ENCODE measurements around the gene SERPINH1.
"Not testable (repeated sequence)": the region's sequence is repeated elsewhere in the genome, so short reads cannot be mapped to it uniquely, and the experiment has no call there.

The SERPINH1 gene

DNA sequence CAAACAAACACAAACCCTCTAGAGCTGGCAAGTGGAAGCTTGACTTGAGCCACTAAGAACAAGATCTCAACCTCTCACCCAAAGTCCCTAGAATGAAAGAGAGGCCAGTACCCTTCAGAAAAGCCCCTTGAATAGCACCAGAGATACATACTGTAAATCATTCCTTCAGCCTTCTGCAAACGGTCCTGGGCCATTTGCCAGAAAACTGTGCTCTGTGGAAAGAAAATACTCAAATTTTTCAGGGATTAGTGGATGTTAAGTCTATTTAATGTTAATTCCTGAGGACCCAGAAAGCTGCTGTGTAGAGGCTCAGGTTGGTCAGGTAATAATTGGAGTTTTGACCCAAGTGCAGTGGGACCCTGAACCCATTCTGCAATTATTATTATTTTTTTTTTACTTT is 16.9 kb downstream of the SERPINH1 start:
- no peak for DNase-seq

DNA sequence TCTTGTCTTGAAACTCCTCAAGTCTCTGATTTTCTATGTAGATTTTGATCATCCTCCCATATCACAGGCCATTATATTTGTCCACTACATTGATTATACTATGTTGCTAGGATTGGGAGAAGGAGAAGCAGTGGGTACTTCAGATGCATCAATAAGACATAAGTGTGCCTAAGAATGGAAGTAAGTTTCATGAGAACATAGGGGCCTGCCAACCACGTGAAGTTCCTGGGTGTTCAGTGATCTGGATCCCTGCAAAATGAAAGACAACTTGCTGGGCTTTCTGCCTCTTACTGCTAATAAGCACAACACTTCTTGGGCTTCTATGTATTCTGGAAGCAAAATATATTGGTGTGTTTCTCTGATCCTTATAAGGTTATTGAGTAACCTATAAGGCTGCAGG is 17.8 kb downstream of the SERPINH1 start:
- DNase-seq: no peak

DNA sequence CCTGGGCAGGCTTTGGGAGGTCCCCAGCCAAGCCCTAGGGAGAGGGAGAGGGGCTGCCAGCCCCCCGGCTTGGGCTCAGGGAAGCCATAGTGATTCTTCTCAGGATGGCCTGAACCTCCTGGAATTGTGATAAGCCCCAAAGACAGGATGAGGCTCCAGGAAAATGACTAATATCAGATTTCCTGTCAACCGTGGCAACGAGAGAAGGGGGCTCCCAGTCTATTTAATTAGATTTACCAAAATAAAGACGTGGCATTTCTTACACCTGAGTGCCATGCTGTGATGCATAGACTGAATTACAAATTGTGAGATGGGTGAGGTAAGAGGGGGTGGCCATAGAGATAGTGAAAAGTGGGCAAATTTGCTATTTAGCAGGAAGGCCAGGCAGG is 20.4 kb downstream of the SERPINH1 start:
- DNase-seq: no peak

DNA sequence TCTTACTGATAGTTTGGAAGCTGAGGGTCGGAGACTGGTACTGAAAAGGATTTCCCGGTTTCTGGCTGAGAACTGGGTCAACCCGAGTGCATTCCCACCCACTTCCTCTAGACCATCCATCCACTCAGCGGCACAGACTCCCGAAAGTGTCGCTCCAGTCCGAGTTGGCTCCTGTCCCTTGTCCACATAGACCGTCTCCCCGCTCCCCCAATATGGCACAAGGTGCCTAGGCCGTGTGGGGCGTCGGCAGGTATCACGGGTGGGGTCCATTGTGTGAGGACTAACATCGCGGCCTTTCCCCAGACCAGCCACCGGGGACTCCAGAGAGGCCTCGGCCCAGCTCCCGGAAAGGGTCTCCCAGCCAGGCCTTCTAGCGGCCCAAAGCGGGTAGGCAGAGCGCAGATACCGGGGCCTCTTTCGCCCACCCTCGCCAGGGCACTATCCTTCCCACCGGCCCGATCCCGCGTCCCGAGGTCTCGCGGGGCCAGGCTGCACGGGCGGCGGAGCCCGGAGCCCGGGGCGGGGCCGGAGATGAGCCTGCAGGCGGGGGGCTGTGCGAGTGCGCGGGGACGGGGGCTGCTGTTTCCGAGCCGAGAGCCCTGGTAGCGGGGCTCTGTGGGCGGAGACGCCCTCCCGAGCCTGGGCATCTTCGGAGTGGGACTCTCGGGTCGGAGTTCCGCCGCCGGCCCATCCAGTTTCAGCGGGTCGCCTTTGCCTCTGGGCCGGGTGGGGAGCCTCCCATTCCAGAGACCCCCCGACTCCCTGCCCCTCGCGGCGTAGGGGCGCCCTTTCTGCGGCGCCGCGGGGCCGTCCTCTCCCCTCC is 21.1 kb downstream of the SERPINH1 start:
- DNase-seq: peak in 1 of 2 experiments; percentile 23

DNA sequence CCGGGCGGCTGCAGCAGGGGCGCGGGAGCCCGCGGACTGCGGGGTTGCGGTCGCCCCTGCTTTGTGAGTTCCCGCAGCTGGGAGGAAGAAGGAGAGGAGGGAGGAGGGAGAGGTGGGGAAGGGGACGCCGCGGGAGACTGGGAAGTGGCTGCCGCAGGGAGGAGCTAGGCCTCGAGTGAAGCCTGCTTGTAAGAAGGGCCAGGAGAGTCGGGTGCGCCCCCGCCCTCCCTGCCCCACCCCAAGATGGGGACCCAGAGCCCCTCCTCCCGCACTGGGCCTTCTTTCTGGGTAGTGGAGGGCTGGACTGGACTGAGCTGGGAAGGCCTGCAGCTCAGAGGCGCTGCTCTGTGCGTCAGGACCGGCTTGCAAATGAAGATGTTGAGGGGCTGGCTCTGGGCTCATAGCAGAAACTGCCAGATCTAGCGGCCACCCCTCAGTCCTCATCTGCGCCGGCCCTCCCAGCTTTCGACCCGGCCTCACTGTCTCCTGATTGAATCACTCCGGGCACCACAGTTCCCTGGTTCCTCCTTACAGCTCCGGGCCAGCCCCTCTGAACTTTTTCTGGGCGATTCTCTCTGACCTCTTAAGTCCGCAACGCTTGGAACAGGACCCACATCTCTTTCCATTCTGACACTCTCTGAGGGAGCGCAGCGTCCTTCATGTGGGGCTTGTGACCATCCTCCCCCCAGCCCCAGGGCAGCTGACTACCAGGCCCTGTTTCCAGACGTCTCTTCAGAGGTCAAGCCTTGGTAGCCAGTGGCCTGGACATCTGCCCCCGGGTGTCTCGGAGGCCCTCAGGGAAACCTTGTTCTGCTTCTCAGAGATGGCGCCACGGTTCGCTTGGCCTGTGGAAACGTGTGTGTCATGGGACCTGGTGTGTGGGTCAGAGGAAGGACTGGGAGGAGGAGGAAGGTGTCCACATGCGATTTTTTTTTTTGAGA is 21.9 kb downstream of the SERPINH1 start:
- no peak for DNase-seq

DNA sequence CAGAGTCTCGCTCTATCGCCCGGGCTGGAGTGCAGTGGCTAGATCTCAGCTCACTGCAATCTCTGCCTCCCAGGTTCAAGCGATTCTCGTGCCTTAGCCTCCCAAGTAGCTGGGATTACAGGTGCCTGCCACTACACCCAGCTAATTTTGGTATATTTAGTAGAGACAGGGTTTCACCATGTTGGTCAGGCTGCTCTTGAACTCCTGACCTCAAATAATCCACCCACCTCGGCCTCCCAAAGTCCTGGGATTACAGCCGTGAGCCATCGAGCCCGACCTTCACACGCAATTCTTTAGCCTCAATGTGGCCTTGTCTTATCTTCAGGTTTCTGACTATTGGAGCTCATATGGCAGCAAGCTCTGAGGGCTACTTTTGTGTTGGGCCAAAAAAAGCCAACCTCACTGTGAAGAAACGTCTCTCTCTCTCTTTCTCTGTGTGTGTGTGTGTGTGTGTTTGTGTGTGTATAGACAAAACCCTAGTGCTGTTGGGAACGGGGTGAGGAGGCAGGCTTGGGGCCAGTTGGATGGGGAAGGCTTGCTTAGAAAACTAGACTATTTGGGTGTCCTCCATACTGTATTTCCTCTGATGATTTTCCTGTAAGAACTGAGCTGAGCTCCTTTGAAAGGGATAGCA is 22.7 kb downstream of the SERPINH1 start:
- not testable (repeated sequence) for DNase-seq

DNA sequence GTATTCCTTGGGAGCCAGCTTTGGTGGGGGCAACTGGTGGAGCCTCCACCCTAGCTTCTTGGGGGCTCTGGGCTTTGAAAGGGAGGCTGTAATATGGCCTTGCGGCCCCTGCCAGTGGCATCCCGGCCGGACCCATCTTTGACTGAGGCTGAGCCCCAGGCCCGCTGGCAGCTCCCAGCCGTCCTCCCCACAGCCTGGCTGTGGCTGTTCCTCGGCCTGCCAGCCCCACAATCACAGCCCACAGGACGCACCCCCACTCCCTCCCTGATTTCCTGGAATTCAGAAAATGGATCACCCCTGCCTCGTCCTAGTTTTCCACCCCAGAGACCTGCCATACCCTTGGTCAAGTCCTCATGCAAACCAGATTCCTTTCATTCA is 23.2 kb downstream of the SERPINH1 start:
- no peak for DNase-seq

DNA sequence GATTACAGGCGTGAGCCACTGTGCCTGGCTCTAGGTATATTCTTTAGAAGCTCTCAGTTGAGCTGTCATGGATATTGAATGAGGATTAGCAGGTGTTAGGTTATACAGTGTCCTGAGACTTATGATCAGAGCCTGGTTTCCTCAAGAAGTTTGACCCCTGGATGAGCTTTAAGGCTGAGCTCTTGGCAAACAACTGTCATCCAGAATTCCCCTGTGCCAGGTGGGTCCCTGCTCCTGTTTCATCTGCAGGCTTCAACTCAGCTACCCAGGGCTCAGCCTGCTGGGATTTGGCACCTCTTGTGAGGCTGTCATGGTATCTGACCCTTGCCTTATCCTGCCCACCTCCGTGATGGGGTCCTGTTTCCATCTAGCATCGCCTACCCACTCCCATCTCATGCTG is 24.3 kb downstream of the SERPINH1 start:
- no peak for DNase-seq

DNA sequence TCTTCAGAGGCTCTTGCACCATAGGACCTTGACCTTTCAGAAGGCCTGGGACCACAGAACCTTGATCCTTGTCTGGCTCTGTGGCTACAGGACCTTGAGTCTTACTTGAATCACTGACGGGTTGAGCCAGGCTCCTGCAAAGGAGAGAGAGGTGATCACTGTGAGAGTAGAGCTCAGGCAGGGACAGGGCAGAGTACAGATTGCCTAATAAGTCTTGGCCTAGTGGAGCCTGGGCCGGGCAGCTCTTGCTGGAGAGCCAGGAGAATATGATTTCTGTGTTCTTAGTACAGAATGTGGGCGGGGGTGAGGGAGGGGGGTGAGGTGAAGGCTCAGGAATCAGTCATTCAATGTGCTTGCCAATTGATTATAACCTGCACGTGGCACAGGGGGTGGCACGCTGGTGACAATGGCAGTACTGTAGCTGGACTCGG is 26.0 kb downstream of the SERPINH1 start:
- DNase-seq: no peak

DNA sequence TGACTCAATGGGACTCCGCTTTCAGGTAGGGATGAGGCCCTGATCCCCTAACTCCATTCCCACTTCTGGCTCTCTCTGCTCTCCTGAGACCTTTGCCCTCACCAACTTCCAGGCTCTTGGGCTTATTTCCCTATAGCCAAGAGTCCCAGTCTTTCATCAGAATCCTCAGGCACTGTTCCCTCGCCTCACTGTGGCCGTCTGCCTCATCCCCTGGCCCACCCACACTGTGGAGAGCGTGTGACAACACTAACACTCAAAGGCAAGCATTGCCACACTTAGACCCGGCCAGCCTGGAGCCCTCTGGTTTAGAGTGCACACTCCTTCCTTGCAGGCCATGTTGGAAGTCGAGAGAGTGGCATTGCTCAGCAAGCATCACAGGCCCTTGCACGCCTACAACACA is 27.0 kb downstream of the SERPINH1 start:
- DNase-seq: no peak

DNA sequence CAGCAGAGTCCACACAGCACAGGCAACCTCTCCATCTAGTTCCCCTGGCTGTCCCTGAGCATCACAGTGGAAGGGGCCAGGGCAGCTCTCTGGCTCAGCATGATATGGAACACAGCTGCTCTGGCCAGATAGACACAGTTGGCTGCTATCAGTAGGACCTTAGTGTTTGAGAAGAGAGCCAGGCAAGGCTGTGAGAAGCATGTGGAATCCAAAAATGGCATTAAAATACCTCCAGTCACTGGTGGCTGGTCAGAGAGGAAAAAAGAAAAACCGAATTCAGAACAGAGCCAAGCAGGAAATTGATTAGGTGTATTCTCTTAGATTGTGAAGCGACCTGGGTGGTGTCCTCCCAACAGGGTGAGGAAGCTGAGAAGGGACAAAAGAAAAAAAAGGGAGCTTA is 27.9 kb downstream of the SERPINH1 start:
- no peak for DNase-seq

DNA sequence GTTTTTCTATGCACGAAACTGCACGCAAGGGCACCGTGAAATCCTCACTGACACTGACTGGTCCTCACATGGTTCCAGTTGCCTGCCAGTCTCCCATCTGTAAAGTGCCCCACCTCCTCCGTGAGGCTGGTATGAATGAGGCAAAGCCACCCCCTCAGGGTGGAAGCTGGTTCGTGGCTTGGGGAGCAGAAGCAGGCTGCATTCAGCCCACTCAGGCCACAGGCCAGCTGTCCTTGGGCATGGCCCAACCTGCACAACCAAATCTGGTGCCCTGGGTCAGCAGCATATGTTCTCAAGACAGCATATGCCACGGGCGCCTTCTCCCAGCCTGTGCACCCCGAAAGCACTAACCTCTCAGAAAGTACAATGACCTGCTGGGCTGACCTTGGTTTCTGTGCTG is 29.3 kb downstream of the SERPINH1 start:
- no peak for DNase-seq

DNA sequence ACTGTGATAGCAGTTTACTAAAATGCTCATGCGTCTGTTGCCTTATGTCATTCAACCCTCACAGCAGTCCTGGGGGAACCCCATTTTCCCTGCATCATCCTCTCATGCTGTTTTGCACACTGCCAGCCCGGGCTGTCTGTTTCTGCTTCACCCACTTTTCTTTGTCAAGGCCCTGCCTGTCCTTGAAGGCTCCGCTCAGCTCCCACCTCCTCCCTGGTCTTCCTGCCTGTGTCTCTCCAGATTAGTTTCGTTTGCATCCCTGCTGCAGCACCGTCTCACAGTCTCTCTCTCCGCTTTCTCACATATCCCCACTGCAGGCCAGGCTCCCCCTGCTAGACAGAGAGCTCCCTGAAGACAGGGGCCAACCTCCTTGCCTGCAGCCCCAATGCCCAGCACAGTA is 29.9 kb downstream of the SERPINH1 start:
- no peak for DNase-seq

DNA sequence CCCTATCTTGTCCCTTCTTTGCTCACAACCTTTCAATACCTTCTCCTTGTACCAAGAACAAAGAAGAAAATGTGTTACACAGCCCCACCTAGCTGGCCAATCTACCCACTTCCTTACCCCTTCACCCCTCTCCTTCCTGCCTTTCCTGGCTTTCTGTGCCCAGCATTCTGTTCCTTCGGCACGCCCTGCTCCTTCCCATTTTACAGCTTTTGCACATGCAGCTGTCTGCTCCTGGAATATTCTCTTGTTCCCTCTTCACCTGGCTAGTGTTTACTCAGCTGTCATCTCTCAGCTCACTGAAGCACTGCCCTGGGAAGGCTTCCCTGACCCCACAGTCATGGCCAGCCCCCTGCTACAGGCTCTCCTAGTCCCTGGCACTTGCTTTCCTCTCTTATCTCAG is 30.7 kb downstream of the SERPINH1 start:
- no peak for DNase-seq

DNA sequence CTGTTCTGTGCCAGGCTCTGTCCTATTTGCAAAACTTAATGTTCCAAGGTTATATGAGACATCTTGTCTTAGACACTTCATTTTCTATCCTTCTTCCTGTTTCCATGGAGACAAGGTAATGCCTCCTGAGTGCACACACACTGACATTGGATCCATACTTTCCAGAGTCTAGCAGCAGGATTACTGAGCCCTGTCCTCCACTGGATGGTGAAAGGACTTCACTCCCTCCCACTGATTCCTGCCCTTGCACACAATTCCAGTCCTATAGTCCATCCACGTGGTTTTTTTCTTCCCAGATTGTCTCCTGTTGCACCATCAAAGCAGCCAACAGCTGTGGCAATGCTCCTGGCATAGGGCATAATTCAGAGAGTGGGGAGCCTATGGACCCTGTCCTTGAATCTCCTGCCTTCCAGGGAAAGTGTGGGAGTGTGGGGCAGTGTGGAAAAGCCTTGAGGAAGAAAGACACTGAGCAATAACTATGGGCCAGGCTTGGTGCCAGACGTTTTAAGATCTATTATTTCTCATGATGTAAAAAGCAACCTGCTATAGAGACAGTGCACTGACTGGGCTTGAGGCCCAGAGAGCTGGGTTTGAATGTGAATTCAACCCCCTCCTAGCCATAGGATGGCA is 31.3 kb downstream of the SERPINH1 start:
- no peak for DNase-seq

DNA sequence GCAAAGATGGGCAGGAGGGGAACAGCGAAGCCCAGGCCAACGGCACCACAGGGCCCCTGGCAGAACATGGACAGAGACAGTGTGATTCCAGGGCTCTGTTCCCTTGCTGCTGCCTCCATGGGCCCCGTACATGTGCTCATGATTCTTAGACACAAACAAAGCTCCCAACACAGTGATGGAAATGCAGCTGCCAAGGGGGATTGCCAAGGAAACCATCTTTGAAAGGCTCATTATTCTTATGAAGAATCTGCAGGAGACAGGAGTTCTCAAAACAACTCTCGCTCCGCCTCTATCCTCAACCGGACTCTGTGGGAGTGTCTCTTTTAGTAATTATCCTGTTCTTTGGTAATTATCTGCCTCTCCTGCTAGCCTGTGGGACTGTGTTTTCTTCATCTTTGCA is 32.2 kb downstream of the SERPINH1 start:
- DNase-seq: no peak

DNA sequence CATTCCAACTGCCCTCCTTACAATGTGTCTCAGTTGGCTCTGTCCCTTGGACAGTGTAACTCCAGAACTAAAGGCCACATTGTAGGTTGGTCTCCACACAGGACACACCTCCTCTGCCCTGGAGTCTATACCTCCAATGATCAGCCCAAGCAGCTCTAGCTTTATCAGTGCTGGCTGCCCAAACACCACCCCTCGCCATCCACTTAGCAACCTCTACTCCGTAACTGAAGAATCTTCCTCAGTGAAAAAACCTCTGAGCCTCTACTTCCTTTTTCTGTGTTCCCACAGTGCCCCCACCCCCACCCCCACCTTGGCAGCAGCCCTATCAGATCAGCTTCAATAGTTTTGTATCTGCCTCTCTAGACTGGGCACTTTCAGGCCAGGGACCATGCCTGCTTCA is 33.4 kb downstream of the SERPINH1 start:
- no peak for DNase-seq

DNA sequence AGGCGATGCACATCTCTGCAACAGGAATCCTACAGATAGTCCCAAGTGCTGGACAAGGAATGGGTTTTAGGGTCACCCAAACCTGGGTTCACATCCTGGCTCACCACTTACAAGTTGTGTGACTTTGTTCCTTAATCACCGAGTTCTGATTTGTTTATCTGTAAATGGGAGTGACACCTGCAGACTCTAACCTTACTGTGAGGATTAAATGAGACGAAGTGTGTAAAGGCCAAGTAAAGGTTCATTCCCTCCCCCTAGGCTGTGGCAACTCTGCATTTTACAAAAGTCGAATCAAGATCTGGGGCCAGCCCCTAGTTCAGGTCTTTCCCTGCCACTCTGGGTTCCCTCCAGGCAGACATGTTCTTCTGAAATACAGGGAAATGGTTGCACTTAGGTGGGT is 34.9 kb downstream of the SERPINH1 start:
- DNase-seq: no peak

DNA sequence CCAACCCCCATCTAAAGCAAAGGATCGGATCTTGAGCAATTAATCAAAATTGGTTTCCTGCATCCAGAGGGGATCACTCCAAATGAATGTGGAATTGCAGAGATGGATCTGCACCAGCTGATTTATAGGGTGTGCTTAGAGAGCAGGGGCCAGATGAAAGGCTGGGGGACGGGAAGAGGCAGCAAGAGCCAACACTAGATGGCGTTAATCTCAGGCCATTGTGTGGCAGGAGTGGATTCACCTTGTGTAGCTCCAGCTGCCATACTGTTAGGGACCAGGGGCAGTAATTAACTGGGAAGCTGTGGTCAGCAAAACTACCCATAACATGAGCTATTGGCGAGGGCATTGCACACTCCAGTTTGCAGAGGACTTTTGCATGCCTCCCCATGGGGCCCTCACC is 35.6 kb downstream of the SERPINH1 start:
- DNase-seq: peak in 1 of 2 experiments; percentile 37

DNA sequence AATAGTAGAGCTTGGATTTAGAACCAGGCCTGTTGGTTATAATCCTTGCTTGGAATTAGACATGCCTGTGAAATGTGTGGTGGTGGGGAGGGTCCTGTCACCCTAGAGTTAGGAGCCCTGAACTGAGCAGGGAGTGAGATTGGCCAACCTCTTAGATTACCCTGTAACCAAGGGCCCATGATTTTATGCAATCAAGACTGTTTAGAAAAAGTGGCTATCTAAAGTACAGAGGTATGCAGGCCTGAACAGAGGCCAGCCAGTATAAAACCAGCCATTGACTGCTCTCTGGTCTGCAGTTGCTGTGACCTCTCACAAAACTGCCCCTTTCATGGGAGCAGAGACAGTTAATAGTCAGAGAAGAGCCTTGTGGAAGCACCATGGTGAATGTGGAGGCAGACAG is 36.2 kb downstream of the SERPINH1 start:
- no peak for DNase-seq

DNA sequence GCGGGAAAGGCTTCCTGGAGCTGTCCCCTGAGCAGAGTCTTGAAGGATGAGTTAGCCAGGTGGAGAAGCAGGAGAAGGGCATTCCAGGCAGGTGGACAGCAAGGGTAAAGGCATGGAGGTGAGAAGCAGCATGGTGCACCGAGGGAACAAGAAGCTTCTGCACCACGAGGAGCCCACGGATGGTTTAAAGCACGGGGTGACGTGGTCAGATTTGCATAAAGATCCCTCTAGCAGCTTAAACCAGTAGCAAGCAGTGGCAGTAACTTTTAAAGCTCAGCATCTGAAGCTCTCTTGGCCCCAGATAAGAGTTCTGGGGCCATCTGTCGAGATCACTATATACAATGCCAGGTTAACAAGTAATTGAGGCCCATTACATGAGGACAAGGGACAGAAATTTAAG is 36.8 kb downstream of the SERPINH1 start:
- DNase-seq: no peak

DNA sequence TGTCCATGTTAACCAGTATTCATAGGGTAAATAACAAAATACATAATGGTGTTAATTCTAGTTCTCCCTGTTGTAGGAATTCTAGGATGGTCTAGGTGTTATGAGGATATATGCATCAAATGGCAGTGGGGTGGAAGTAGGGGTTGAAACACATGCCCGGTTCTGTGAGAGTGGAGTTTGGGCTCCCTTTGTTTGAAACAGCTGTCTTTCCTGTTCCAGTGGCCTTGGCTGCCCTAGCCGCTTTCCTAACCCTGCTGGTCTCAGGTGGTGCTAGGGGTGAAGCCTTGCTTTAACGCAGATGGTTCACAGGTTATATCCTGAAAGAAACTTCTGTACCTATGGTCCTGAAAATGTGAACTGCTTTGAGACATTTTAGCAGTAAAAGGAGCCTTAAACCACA is 38.3 kb downstream of the SERPINH1 start:
- DNase-seq: no peak

DNA sequence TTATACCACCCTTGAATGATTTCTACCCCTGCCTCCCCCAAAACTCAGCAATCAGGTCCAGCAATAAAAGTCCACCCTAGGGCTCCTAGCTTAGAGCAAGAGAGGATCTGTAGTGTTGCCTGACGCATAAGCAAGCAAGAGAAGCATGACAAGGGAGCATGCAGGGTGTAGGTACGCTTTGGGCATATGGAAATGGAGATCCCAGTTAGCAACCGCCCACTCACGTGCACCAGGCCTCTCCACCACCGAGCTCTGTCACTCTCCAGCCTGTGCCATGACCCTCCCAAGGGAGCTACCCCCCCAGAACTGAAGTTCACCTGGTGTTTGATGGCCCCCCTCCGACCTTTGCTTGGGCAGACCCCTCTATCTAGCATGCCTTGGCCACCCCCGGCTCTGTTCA is 39.4 kb downstream of the SERPINH1 start:
- DNase-seq: no peak

All from SW 1271 (cell line).